Keratinocyte (primary cell): ENCODE data around the gene PHACTR2. TPM values are rescaled to one million over a fixed set of nuclear protein-coding genes. Genes with fewer than 3 reads are reported as not detected.

ENCODE experiments used
- DNase-seq: peaks from one replicate; pipeline ENCODE4 v3.0.0-alpha.2; 2011; ENCODE audit warnings: low read depth, missing footprints, low spot score
- FAIRE-seq: peaks from 2 replicates; lab custom pipeline; 2011; peaks lifted over from hg19 to GRCh38; lab: Jason Lieb, UNC
- H2AFZ ChIP-seq: 2 replicates; pipeline ENCODE4 v1.6.0; 2012; ENCODE audit warnings: low read length, control low read depth, inconsistent platforms; ENCODE audit not compliant: control insufficient read depth
- H3K27ac ChIP-seq: 2 replicates; pipeline ENCODE4 v1.5.1; 2011; ENCODE audit warnings: low read length; ENCODE audit not compliant: control insufficient read depth, insufficient read depth
- H3K27me3 ChIP-seq: 3 replicates; pipeline ENCODE4 v1.6.0; 2011; ENCODE audit warnings: low read length; ENCODE audit not compliant: control insufficient read depth, insufficient read depth; ENCODE audit errors: extremely low read depth
- H3K36me3 ChIP-seq, 2 experiments: 2 replicates in 1 of 2; 3 replicates in 1 of 2; pipeline ENCODE4 v1.5.1; 2011; ENCODE audit warnings: low read length in 2 of 2, mild to moderate bottlenecking in 1 of 2; ENCODE audit not compliant: control insufficient read depth in 2 of 2, insufficient read depth in 2 of 2; ENCODE audit errors: extremely low read depth in 1 of 2
- H3K4me1 ChIP-seq: 3 replicates; pipeline ENCODE4 v1.5.1; 2011; ENCODE audit warnings: low read length; ENCODE audit not compliant: control insufficient read depth, insufficient read depth; ENCODE audit errors: extremely low read depth
- H3K4me2 ChIP-seq: 3 replicates; pipeline ENCODE4 v1.6.0; 2011; ENCODE audit warnings: low read depth, low read length; ENCODE audit not compliant: control insufficient read depth, insufficient read depth; ENCODE audit errors: extremely low read depth
- H3K4me3 ChIP-seq, 3 experiments: fragments of 200-600 bp in 1 of 3; sonication (generic) in 1 of 3; 2 replicates in 2 of 3; 3 replicates in 1 of 3; pipeline ENCODE4 v1.5.1; 2011 to 2016; ENCODE audit warnings: low read length in 3 of 3, mild to moderate bottlenecking in 3 of 3, control low read depth in 2 of 3, inconsistent platforms in 1 of 3, low read depth in 1 of 3, mixed read lengths in 1 of 3, mixed run types in 1 of 3, moderate library complexity in 1 of 3; ENCODE audit not compliant: control insufficient read depth in 2 of 3, insufficient read depth in 2 of 3; ENCODE audit errors: extremely low read depth in 1 of 3
- H3K79me2 ChIP-seq: 2 replicates; pipeline ENCODE4 v1.6.0; 2012; ENCODE audit warnings: low read length; ENCODE audit not compliant: control insufficient read depth, insufficient read depth
- H3K9ac ChIP-seq: 3 replicates; pipeline ENCODE4 v1.6.0; 2011; ENCODE audit warnings: low read length; ENCODE audit not compliant: control insufficient read depth, insufficient read depth; ENCODE audit errors: extremely low read depth
- H3K9me1 ChIP-seq: 3 replicates; pipeline ENCODE4 v1.6.0; 2011; ENCODE audit warnings: low read length; ENCODE audit not compliant: control insufficient read depth, insufficient read depth; ENCODE audit errors: extremely low read depth
- H3K9me3 ChIP-seq: 2 replicates; pipeline ENCODE4 v1.5.1; 2012; ENCODE audit warnings: low read depth, low read length; ENCODE audit not compliant: control insufficient read depth
- H4K20me1 ChIP-seq: 3 replicates; pipeline ENCODE4 v1.6.0; 2011; ENCODE audit warnings: low read length; ENCODE audit not compliant: control insufficient read depth, insufficient read depth; ENCODE audit errors: extremely low read depth
- CTCF ChIP-seq, 3 experiments: IDR thresholded peaks in 1 of 3; conservative IDR thresholded peaks in 1 of 3; optimal IDR thresholded peaks in 1 of 3; 2 replicates in 2 of 3; 3 replicates in 1 of 3; pipeline versions ENCODE3 to v1.5.1; 2011; ENCODE audit warnings: low read length in 3 of 3, mild to moderate bottlenecking in 3 of 3, moderate library complexity in 2 of 3, control low read depth in 1 of 3, inconsistent platforms in 1 of 3; ENCODE audit not compliant: insufficient read depth in 2 of 3; ENCODE audit errors: extremely low read depth in 1 of 3
- EZH2 ChIP-seq: IDR thresholded peaks from one replicate; pipeline ENCODE4 v1.6.1; 2012; ENCODE audit warnings: inconsistent platforms, mild to moderate bottlenecking, low read length, moderate library complexity
- dilution Hi-C: fragments of 300-500 bp; cut with MboI; formaldehyde crosslinking; loops from one replicate; pipeline ENCODE4 v1.7.0; 2020; ENCODE audit warnings: low sequenced_read_pairs; ENCODE audit not compliant: extremely low pct_ligation_motif_present
- polyA plus RNA-seq, 5 experiments: library from polyadenylated mRNA; depleted of rRNA in 3 of 5; stranded (reverse) in 3 of 5; stranded (forward) in 1 of 5; unstranded in 1 of 5; fragments of >200 nt; gene quantifications; 1 replicate in 1 of 5; 2 replicates in 3 of 5; 3 replicates in 1 of 5; pipeline versions ENCODE4 v1.2.1 to v1.2.3, GENCODE V29; 2011 to 2012; ENCODE audit warnings: missing spikeins in 2 of 5, low read depth in 1 of 5, low replicate concordance in 1 of 5

The PHACTR2 gene
- polyA plus RNA-seq, 1 donor (not counting 4 experiments of a cell fraction or from before 2014, with no cell fraction given): 9.4 TPM

GRCh38 chr6:143652841-143653331 lies 24.9 kb upstream of the PHACTR2 start:
- no peak overlapping the region for H3K9ac ChIP-seq
- H3K9me1 ChIP-seq: no peaks in the 10 kb centered on the region
- no peak overlapping the region for H3K27ac ChIP-seq
- peak overlapping the region; percentile 2 for H2AFZ ChIP-seq
- no peaks in the 10 kb centered on the region for H3K27me3 ChIP-seq
- FAIRE-seq (peak; percentile 36), DNase-seq (no peak)
- no peak for TF ChIP-seq EZH2
- TF ChIP-seq CTCF (optimal IDR thresholded peaks at IDR 0.05 in 1 of 3, IDR thresholded peaks at IDR 0.05 in 1 of 3, conservative IDR thresholded peaks at IDR 0.05 in 1 of 3; ENCODE audit: extremely low read depth in 1 of 3, insufficient read depth in 2 of 3, low read length in 3 of 3): no peak
- no peaks in the 10 kb centered on the region for H3K36me3 ChIP-seq
- no peaks in the 10 kb centered on the region for H3K9me3 ChIP-seq
- H3K79me2 ChIP-seq: no peaks in the 10 kb centered on the region
- no peak overlapping the region for H3K4me3 ChIP-seq
- H3K4me1 ChIP-seq: no peaks in the 10 kb centered on the region
- dilution Hi-C loops: no loop called here
- H3K4me2 ChIP-seq: no peak overlapping the region
- no peaks in the 10 kb centered on the region for H4K20me1 ChIP-seq

GRCh38 chr6:143655541-143655940 lies 22.2 kb upstream of the PHACTR2 start:
- no peaks in the 10 kb centered on the region for H3K9me3 ChIP-seq
- H3K4me1 ChIP-seq: no peaks in the 10 kb centered on the region
- no peaks in the 10 kb centered on the region for H3K9me1 ChIP-seq
- no peak overlapping the region for H3K9ac ChIP-seq
- no peaks in the 10 kb centered on the region for H3K79me2 ChIP-seq
- H3K4me3 ChIP-seq: no peak overlapping the region
- H3K36me3 ChIP-seq: no peaks in the 10 kb centered on the region
- dilution Hi-C loops: no loop called here
- H3K4me2 ChIP-seq: no peak overlapping the region
- no peaks in the 10 kb centered on the region for H3K27me3 ChIP-seq
- no peak for DNase-seq
- no peak overlapping the region for H3K27ac ChIP-seq
- TF ChIP-seq CTCF (optimal IDR thresholded peaks at IDR 0.05 in 1 of 3, IDR thresholded peaks at IDR 0.05 in 1 of 3, conservative IDR thresholded peaks at IDR 0.05 in 1 of 3; ENCODE audit: extremely low read depth in 1 of 3, insufficient read depth in 2 of 3, low read length in 3 of 3) (no peak), EZH2 (no peak)
- H2AFZ ChIP-seq: no peak overlapping the region
- H4K20me1 ChIP-seq: no peaks in the 10 kb centered on the region
- no peak for FAIRE-seq
